ENCODE measurements around the gene P2RX3.
A peak's percentile ranks its signal among the peaks of the same experiment; 100 is the strongest.

Gene P2RX3

GRCh38 chr11:57358543-57358961 lies 20.4 kb downstream of the P2RX3 start:
- CTCF ChIA-PET: interaction anchor here (0.5 to 3.1 kb wide), 3 partner anchors 8 to 349 kb away, joined by 4 to 10 read pairs (median 5); partner anchors contain the start of gene P2RX3
- Histone ChIP-seq H3K4me1 (ENCODE audit: control insufficient read depth, insufficient read depth, low read length) (no peaks in the 10 kb centered on the region), H3K27ac (ENCODE audit: extremely low read depth, low read depth, low read length) (no peak overlapping the region), H3K36me3 (ENCODE audit: control insufficient read depth in 2 of 2, insufficient read depth in 1 of 2, low read length in 2 of 2) (no peaks in the 10 kb centered on the region), H3K9me3 (ENCODE audit: control insufficient read depth, insufficient read depth, low read depth, low read length) (no peaks in the 10 kb centered on the region), H3K4me3 (ENCODE audit: low read depth, low read length) (no peak overlapping the region)
- POLR2A ChIA-PET: interaction anchor here (0.5 kb wide), 1 partner anchor 30 kb away, joined by 3 read pairs; no protein-coding TSS in a partner anchor
- no peak for TF ChIP-seq ZNF16 (tag by site-specific recombination; IDR thresholded peaks at IDR 0.05; ENCODE audit: low read depth)
- peak; percentile 62; the same call in 1 of the 2 replicates for TF ChIP-seq MEIS1 (CRISPR knock-in tag; IDR thresholded peaks at IDR 0.05; ENCODE audit: borderline replicate concordance)
- TF ChIP-seq ZSCAN16 (tag by site-specific recombination; IDR thresholded peaks at IDR 0.05): no peak
- TF ChIP-seq ZNF654 (tag by site-specific recombination; IDR thresholded peaks at IDR 0.05; ENCODE audit: low read depth): no peak

- ChIA-PET POLR2A (interaction anchor here (0.5 kb wide), 1 partner anchor 31 kb away, joined by 3 read pairs; no protein-coding TSS in a partner anchor), CTCF (interaction anchor here (0.5 to 3.1 kb wide), 2 partner anchors 9 to 348 kb away, joined by 5 to 10 read pairs; no protein-coding TSS in a partner anchor)
- no peaks in the 10 kb centered on the region for H3K9me3 ChIP-seq (ENCODE audit: control insufficient read depth, insufficient read depth, low read depth, low read length)
- H3K36me3 ChIP-seq (ENCODE audit: control insufficient read depth in 2 of 2, insufficient read depth in 1 of 2, low read length in 2 of 2): no peaks in the 10 kb centered on the region
- H3K4me3 ChIP-seq (ENCODE audit: low read depth, low read length): no peak overlapping the region
- no peak overlapping the region for H3K27ac ChIP-seq (ENCODE audit: extremely low read depth, low read depth, low read length)
- TF ChIP-seq IKZF3 (tag by site-specific recombination; IDR thresholded peaks at IDR 0.05): no peak
- no peak for TF ChIP-seq SCRT1 (tag by site-specific recombination; IDR thresholded peaks at IDR 0.05; ENCODE audit: borderline replicate concordance)
- TF ChIP-seq SCRT2 (tag by site-specific recombination; IDR thresholded peaks at IDR 0.05): no peak
- TF ChIP-seq EGR2 (tag by site-specific recombination; IDR thresholded peaks at IDR 0.05; ENCODE audit: low read depth): no peak
- no peak for TF ChIP-seq OVOL3 (tag by site-specific recombination; IDR thresholded peaks at IDR 0.05)
- no peak for TF ChIP-seq ZNF292 (tag by site-specific recombination; IDR thresholded peaks at IDR 0.05; ENCODE audit: borderline replicate concordance, low read depth)
- no peak for TF ChIP-seq ZBTB49 (tag by site-specific recombination; IDR thresholded peaks at IDR 0.05; ENCODE audit: low read depth)
- no peak for TF ChIP-seq GLIS1 (tag by site-specific recombination; IDR thresholded peaks at IDR 0.05)
- no peak for TF ChIP-seq KLF1 (tag by site-specific recombination; IDR thresholded peaks at IDR 0.05)
- no peak for TF ChIP-seq ZNF19 (tag by site-specific recombination; IDR thresholded peaks at IDR 0.05; ENCODE audit: low read depth)
- no peak for TF ChIP-seq YY2 (tag by site-specific recombination; IDR thresholded peaks at IDR 0.05)
- TF ChIP-seq ZNF132 (tag by site-specific recombination; IDR thresholded peaks at IDR 0.05; ENCODE audit: borderline replicate concordance): no peak
- no peak for TF ChIP-seq ZNF580 (tag by site-specific recombination; IDR thresholded peaks at IDR 0.05)
- no peak for TF ChIP-seq ZNF140 (tag by site-specific recombination; IDR thresholded peaks at IDR 0.05)
- no peak for TF ChIP-seq KLF17 (tag by site-specific recombination; IDR thresholded peaks at IDR 0.05)
- no peaks in the 10 kb centered on the region for H3K4me1 ChIP-seq (ENCODE audit: control insufficient read depth, insufficient read depth, low read length)
Measured at GRCh38 chr11:57358991-57359390, 20.8 kb downstream of the P2RX3 start.

- H3K4me3 ChIP-seq (ENCODE audit: low read depth, low read length): no peak overlapping the region
- ChIA-PET CTCF (interaction anchor here (1.0 to 3.1 kb wide), 3 partner anchors 9 to 99 kb away, joined by 3 to 10 read pairs (median 8); no protein-coding TSS in a partner anchor), POLR2A (interaction anchor here (0.5 to 0.9 kb wide), 2 partner anchors 24 to 31 kb away, joined by 3 to 4 read pairs; partner anchors contain the start of gene SSRP1)
- no peaks in the 10 kb centered on the region for H3K9me3 ChIP-seq (ENCODE audit: control insufficient read depth, insufficient read depth, low read depth, low read length)
- no peaks in the 10 kb centered on the region for H3K36me3 ChIP-seq (ENCODE audit: control insufficient read depth in 2 of 2, insufficient read depth in 1 of 2, low read length in 2 of 2)
- no peak overlapping the region for H3K27ac ChIP-seq (ENCODE audit: extremely low read depth, low read depth, low read length)
- no peaks in the 10 kb centered on the region for H3K4me1 ChIP-seq (ENCODE audit: control insufficient read depth, insufficient read depth, low read length)
- TF ChIP-seq ZNF112 (tag by site-specific recombination; IDR thresholded peaks at IDR 0.05) (no peak), ZNF610 (tag by site-specific recombination; IDR thresholded peaks at IDR 0.05; ENCODE audit: borderline replicate concordance) (no peak), ZNF776 (tag by site-specific recombination; IDR thresholded peaks at IDR 0.05; ENCODE audit: borderline replicate concordance) (no peak), ZNF707 (tag by site-specific recombination; IDR thresholded peaks at IDR 0.05) (no peak), ZNF600 (tag by site-specific recombination; IDR thresholded peaks at IDR 0.05) (no peak), ZNF157 (tag by site-specific recombination; IDR thresholded peaks at IDR 0.05) (no peak), ZNF48 (tag by site-specific recombination; IDR thresholded peaks at IDR 0.05) (no peak), ZNF184 (tag by site-specific recombination; IDR thresholded peaks at IDR 0.05) (no peak), GLIS1 (tag by site-specific recombination; IDR thresholded peaks at IDR 0.05) (no peak), ZNF211 (tag by site-specific recombination; IDR thresholded peaks at IDR 0.05; ENCODE audit: low read depth) (no peak), ZNF501 (tag by site-specific recombination; IDR thresholded peaks at IDR 0.05) (no peak), ZNF623 (tag by site-specific recombination; IDR thresholded peaks at IDR 0.05) (no peak), ZIC2 (tag by site-specific recombination; IDR thresholded peaks at IDR 0.05) (no peak), ZNF121 (tag by site-specific recombination; IDR thresholded peaks at IDR 0.05) (no peak)
Measured at GRCh38 chr11:57359396-57359795, 21.2 kb downstream of the P2RX3 start.
